ENCODE data around the gene GRIN1.

The GRIN1 gene

GRCh38 chr9:137149942-137150616 is 11.1 kb downstream of the GRIN1 start:
- H3K9me2 ChIP-seq (ENCODE audit: low read depth, low read length): no peaks in the 10 kb centered on the region
- peaks cover 6% of the 10 kb centered on the region for H3F3A ChIP-seq (ENCODE audit: insufficient read depth, low read length)
- H3K9ac ChIP-seq (ENCODE audit: low read length): no peak overlapping the region
- no peaks in the 10 kb centered on the region for H3K27me3 ChIP-seq (ENCODE audit: insufficient read depth, low read length)
- H3K79me2 ChIP-seq (ENCODE audit: insufficient read depth, low read length): no peaks in the 10 kb centered on the region
- no peak overlapping the region for H2AFZ ChIP-seq (ENCODE audit: low read length)
- H3K27ac ChIP-seq (ENCODE audit: low read depth, low read length, poor library complexity, severe bottlenecking): peak overlapping the region; percentile 29
- H4K20me1 ChIP-seq (ENCODE audit: insufficient read depth, low read length): no peaks in the 10 kb centered on the region
- no peaks in the 10 kb centered on the region for H3K4me1 ChIP-seq (ENCODE audit: insufficient read depth, low read length, severe bottlenecking)
- H3K9me3 ChIP-seq (ENCODE audit: low read length): no peaks in the 10 kb centered on the region
- H3K4me2 ChIP-seq (ENCODE audit: low read length): no peak overlapping the region
- no peak overlapping the region for H3K4me3 ChIP-seq (ENCODE audit: low read depth, low read length, poor library complexity, severe bottlenecking)
- TF ChIP-seq CTCF (IDR thresholded peaks at IDR 0.05; ENCODE audit: low read length) (no peak), EZH2 (IDR thresholded peaks at IDR 0.05; ENCODE audit: borderline replicate concordance, low read length) (no peak)
- no peaks in the 10 kb centered on the region for H3K36me3 ChIP-seq (ENCODE audit: insufficient read depth, low read length)

- Histone ChIP-seq H3K79me2 (ENCODE audit: insufficient read depth, low read length) (no peaks in the 10 kb centered on the region), H3K27ac (ENCODE audit: low read depth, low read length, poor library complexity, severe bottlenecking) (peak overlapping the region; percentile 29)
Measured at GRCh38 chr9:137150617-137151457, 11.9 kb downstream of the GRIN1 start.

GRCh38 chr9:137152844-137153405 is 14.0 kb downstream of the GRIN1 start:
- peaks cover 4% of the 10 kb centered on the region for H3K4me1 ChIP-seq (ENCODE audit: insufficient read depth, low read length, severe bottlenecking)
- no peak overlapping the region for H2AFZ ChIP-seq (ENCODE audit: low read length)

More at GRCh38 chr9:137150617-137151457, 11.9 kb downstream of the GRIN1 start:
- Histone ChIP-seq H3K4me2 (ENCODE audit: low read length) (no peak overlapping the region), H3K9me2 (ENCODE audit: low read depth, low read length) (no peaks in the 10 kb centered on the region), H3K4me1 (ENCODE audit: insufficient read depth, low read length, severe bottlenecking) (no peaks in the 10 kb centered on the region), H3K27me3 (ENCODE audit: insufficient read depth, low read length) (no peaks in the 10 kb centered on the region), H2AFZ (ENCODE audit: low read length) (no peak overlapping the region), H3K9me3 (ENCODE audit: low read length) (no peaks in the 10 kb centered on the region), H3K4me3 (ENCODE audit: low read depth, low read length, poor library complexity, severe bottlenecking) (no peak overlapping the region), H3K9ac (ENCODE audit: low read length) (no peak overlapping the region), H4K20me1 (ENCODE audit: insufficient read depth, low read length) (no peaks in the 10 kb centered on the region), H3K36me3 (ENCODE audit: insufficient read depth, low read length) (no peaks in the 10 kb centered on the region), H3F3A (ENCODE audit: insufficient read depth, low read length) (peaks cover 6% of the 10 kb centered on the region)
- TF ChIP-seq EZH2 (IDR thresholded peaks at IDR 0.05; ENCODE audit: borderline replicate concordance, low read length): no peak
- no peak for TF ChIP-seq CTCF (IDR thresholded peaks at IDR 0.05; ENCODE audit: low read length)

More at GRCh38 chr9:137152844-137153405, 14.0 kb downstream of the GRIN1 start:
- no peaks in the 10 kb centered on the region for H3K36me3 ChIP-seq (ENCODE audit: insufficient read depth, low read length)
- no peak overlapping the region for H3K9ac ChIP-seq (ENCODE audit: low read length)
- TF ChIP-seq EZH2 (IDR thresholded peaks at IDR 0.05; ENCODE audit: borderline replicate concordance, low read length) (no peak), CTCF (IDR thresholded peaks at IDR 0.05; ENCODE audit: low read length) (no peak)
- no peak overlapping the region for H3K4me2 ChIP-seq (ENCODE audit: low read length)
- no peaks in the 10 kb centered on the region for H3K9me2 ChIP-seq (ENCODE audit: low read depth, low read length)
- 0 out of 2 replicates have a peak, but pooled peaks cover 7% of the 10 kb centered on the region for H3K27me3 ChIP-seq (ENCODE audit: insufficient read depth, low read length)
- H3K9me3 ChIP-seq (ENCODE audit: low read length): no peaks in the 10 kb centered on the region
- no peaks in the 10 kb centered on the region for H3K79me2 ChIP-seq (ENCODE audit: insufficient read depth, low read length)
- H4K20me1 ChIP-seq (ENCODE audit: insufficient read depth, low read length): no peaks in the 10 kb centered on the region
- H3F3A ChIP-seq (ENCODE audit: insufficient read depth, low read length): peaks cover 6% of the 10 kb centered on the region
- H3K4me3 ChIP-seq (ENCODE audit: low read depth, low read length, poor library complexity, severe bottlenecking): no peak overlapping the region
- H3K27ac ChIP-seq (ENCODE audit: low read depth, low read length, poor library complexity, severe bottlenecking): no peak overlapping the region

All from OCI-LY1 (cell line).